Fibroblast of mammary gland (primary cell): ENCODE measurements around the gene ROBO2.

Experiments used
- DNase-seq: peaks from one replicate; pipeline ENCODE4 v3.0.0-alpha.2; 2010; ENCODE audit warnings: low read depth
- H3K4me3 ChIP-seq: 2 replicates; pipeline ENCODE4 v1.5.1; 2011; ENCODE audit warnings: low read depth, mild to moderate bottlenecking, low read length, moderate library complexity; ENCODE audit not compliant: control insufficient read depth
- TF ChIP-seq, protein P1 (sequence below): conservative IDR thresholded peaks from 2 replicates; pipeline ENCODE4 v1.5.1; 2011; ENCODE audit warnings: low read depth, low read length, inconsistent platforms; ENCODE audit not compliant: control insufficient read depth, insufficient read depth

The ROBO2 gene

GRCh38 chr3:77620009-77620408 is 580.1 kb downstream of the ROBO2 start:
- TF ChIP-seq, protein P1, sequence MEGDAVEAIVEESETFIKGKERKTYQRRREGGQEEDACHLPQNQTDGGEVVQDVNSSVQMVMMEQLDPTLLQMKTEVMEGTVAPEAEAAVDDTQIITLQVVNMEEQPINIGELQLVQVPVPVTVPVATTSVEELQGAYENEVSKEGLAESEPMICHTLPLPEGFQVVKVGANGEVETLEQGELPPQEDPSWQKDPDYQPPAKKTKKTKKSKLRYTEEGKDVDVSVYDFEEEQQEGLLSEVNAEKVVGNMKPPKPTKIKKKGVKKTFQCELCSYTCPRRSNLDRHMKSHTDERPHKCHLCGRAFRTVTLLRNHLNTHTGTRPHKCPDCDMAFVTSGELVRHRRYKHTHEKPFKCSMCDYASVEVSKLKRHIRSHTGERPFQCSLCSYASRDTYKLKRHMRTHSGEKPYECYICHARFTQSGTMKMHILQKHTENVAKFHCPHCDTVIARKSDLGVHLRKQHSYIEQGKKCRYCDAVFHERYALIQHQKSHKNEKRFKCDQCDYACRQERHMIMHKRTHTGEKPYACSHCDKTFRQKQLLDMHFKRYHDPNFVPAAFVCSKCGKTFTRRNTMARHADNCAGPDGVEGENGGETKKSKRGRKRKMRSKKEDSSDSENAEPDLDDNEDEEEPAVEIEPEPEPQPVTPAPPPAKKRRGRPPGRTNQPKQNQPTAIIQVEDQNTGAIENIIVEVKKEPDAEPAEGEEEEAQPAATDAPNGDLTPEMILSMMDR: no peak
- DNase-seq: peak; percentile 28

GRCh38 chr3:77623500-77623899 is 583.6 kb downstream of the ROBO2 start:
- TF ChIP-seq, protein P1: no peak
- no peak overlapping the region for H3K4me3 ChIP-seq
- no peak for DNase-seq

More at GRCh38 chr3:77620009-77620408, 580.1 kb downstream of the ROBO2 start:
- no peak overlapping the region for H3K4me3 ChIP-seq

- H3K4me3 ChIP-seq: no peak overlapping the region
- TF ChIP-seq, protein P1: no peak
- DNase-seq: no peak
Observed at GRCh38 chr3:77626157-77626556, 586.3 kb downstream of the ROBO2 start.

- TF ChIP-seq, protein P1: no peak
- H3K4me3 ChIP-seq: no peak overlapping the region
- no peak for DNase-seq
Observed at GRCh38 chr3:77648214-77648613, 608.3 kb downstream of the ROBO2 start.

- TF ChIP-seq, protein P1: no peak
- DNase-seq: no peak
- H3K4me3 ChIP-seq: no peak overlapping the region
Observed at GRCh38 chr3:77648664-77649063, 608.8 kb downstream of the ROBO2 start.

GRCh38 chr3:77652624-77653023 is 612.7 kb downstream of the ROBO2 start:
- TF ChIP-seq, protein P1: no peak
- no peak for DNase-seq
- H3K4me3 ChIP-seq: no peak overlapping the region

DNA sequence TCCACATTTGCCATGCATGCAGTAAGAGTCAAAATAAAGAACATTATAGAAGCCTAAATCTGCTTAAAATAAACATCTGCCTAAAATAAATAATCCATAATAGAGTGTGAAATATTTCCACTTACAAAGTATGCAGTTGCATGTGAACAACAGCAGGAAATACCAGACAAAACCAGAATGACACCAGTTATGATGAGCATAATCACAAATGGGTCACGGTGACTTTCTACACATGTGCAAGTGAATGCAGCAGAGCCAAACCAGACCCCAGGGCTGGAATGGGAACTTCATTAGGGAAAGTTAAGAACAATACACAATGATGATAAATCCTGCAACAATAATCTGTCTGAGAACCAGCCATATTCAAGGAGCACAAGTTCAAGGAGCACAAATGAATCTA is 615.5 kb downstream of the ROBO2 start:
- H3K4me3 ChIP-seq: no peak overlapping the region
- DNase-seq: no peak
- TF ChIP-seq, protein P1: no peak
